Activated CD8-positive, alpha-beta memory T cell treated with anti-CD3 and anti-CD28 coated beads for 1 hour (primary cell): ENCODE results near the gene C12orf75.
"Not testable (repeated sequence)": the region's sequence is repeated elsewhere in the genome, so short reads cannot be mapped to it uniquely, and the experiment has no call there.

Experiments
- DNase-seq, 2 donors: peaks; one replicate each; pipeline ENCODE4 v3.0.0-alpha.2; 2020; ENCODE audit warnings: low read depth in 1 of 2; ENCODE audit errors: extremely low read depth in 1 of 2

C12orf75 gene

GRCh38 chr12:105368047-105368646 lies 37.7 kb downstream of the C12orf75 start:
- no peak for DNase-seq

GRCh38 chr12:105369014-105369413 lies 38.5 kb downstream of the C12orf75 start:
- no peak for DNase-seq

- DNase-seq: no peak
These were observed 43.8 kb downstream of the C12orf75 start for GRCh38 chr12:105374303-105374702.

GRCh38 chr12:105377077-105377476 lies 46.6 kb downstream of the C12orf75 start:
- no peak for DNase-seq

GRCh38 chr12:105378911-105379310 lies 48.4 kb downstream of the C12orf75 start:
- no peak for DNase-seq

- no peak for DNase-seq
These were observed 52.5 kb downstream of the C12orf75 start for GRCh38 chr12:105382771-105383622.

GRCh38 chr12:105384220-105384619 lies 53.7 kb downstream of the C12orf75 start:
- DNase-seq: no peak

GRCh38 chr12:105384916-105385535 lies 54.5 kb downstream of the C12orf75 start:
- no peak for DNase-seq

- no peak for DNase-seq
These were observed 55.9 kb downstream of the C12orf75 start for GRCh38 chr12:105386431-105386830.

- no peak for DNase-seq
These were observed 60.7 kb downstream of the C12orf75 start for GRCh38 chr12:105391231-105391630.

- DNase-seq: no peak
These were observed 63.1 kb downstream of the C12orf75 start for GRCh38 chr12:105393587-105393986.

- no peak for DNase-seq
These were observed 65.5 kb downstream of the C12orf75 start for GRCh38 chr12:105396024-105396423.

- no peak for DNase-seq
These were observed 66.5 kb downstream of the C12orf75 start for GRCh38 chr12:105396983-105397382.

- no peak for DNase-seq
These were observed 68.4 kb downstream of the C12orf75 start for GRCh38 chr12:105398930-105399329.

GRCh38 chr12:105399428-105400081 lies 69.1 kb downstream of the C12orf75 start:
- DNase-seq: no peak

- no peak for DNase-seq
These were observed 69.7 kb downstream of the C12orf75 start for GRCh38 chr12:105400227-105400626.

- no peak for DNase-seq
These were observed 70.7 kb downstream of the C12orf75 start for GRCh38 chr12:105401198-105401597.

- no peak for DNase-seq
These were observed 71.9 kb downstream of the C12orf75 start for GRCh38 chr12:105402366-105402765.

GRCh38 chr12:105403095-105403494 lies 72.6 kb downstream of the C12orf75 start:
- DNase-seq: no peak

- not testable (repeated sequence) for DNase-seq
These were observed 73.6 kb downstream of the C12orf75 start for GRCh38 chr12:105404134-105404533.

GRCh38 chr12:105406497-105406896 lies 76.0 kb downstream of the C12orf75 start:
- no peak for DNase-seq
